Natural killer cell (primary cell): ENCODE measurements around the gene POC1A. TPM values are rescaled to one million over a fixed set of nuclear protein-coding genes. Genes with fewer than 3 reads are reported as not detected.
"Not testable (repeated sequence)": the region's sequence is repeated elsewhere in the genome, so short reads cannot be mapped to it uniquely, and the experiment has no call there.

Source experiments
- ATAC-seq, 3 donors: fragments of 150-1000 bp in 2 of 3; fragments of 200-7000 bp in 1 of 3; cut with Tn5 transposase; 1 replicate in 1 of 3; 2 replicates in 2 of 3; pipeline ENCODE4 v1.10.0; 2021; ENCODE audit warnings: mild to moderate bottlenecking in 2 of 3, moderate library complexity in 2 of 3
- DNase-seq, 2 donors: peaks; one replicate each; pipeline versions ENCODE4 v3.0.0 to v3.0.0-alpha.2; 2013 to 2021; ENCODE audit warnings: mixed read lengths in 1 of 2
- H3K27ac ChIP-seq: one replicate; pipeline ENCODE4 v1.5.1; 2013; ENCODE audit warnings: mild to moderate bottlenecking, low read length
- H3K27me3 ChIP-seq: one replicate; pipeline ENCODE4 v1.6.1; 2013; ENCODE audit warnings: low read length; ENCODE audit not compliant: control insufficient read depth, insufficient read depth
- H3K36me3 ChIP-seq: one replicate; pipeline ENCODE4 v1.6.1; 2013; ENCODE audit warnings: low read length; ENCODE audit not compliant: control insufficient read depth, insufficient read depth
- H3K4me1 ChIP-seq: one replicate; pipeline ENCODE4 v1.6.1; 2013; ENCODE audit warnings: low read length; ENCODE audit not compliant: control insufficient read depth, insufficient read depth
- H3K4me3 ChIP-seq: one replicate; pipeline ENCODE4 v1.5.1; 2013; ENCODE audit warnings: low read length
- H3K9me3 ChIP-seq: one replicate; pipeline ENCODE4 v1.6.1; 2013; ENCODE audit warnings: low read length; ENCODE audit not compliant: control insufficient read depth, insufficient read depth
- H3K27ac Mint-ChIP-seq, 2 donors: one replicate each; pipeline ENCODE4 v1.8.0; 2022; ENCODE audit warnings: mild to moderate bottlenecking in 2 of 2, mixed read lengths in 2 of 2, moderate library complexity in 1 of 2
- H3K27me3 Mint-ChIP-seq, 2 donors: one replicate each; pipeline ENCODE4 v1.8.0; 2022; ENCODE audit warnings: low read depth in 2 of 2, mixed read lengths in 2 of 2
- H3K36me3 Mint-ChIP-seq: one replicate; pipeline ENCODE4 v1.8.0; 2022; ENCODE audit warnings: mixed read lengths
- H3K4me1 Mint-ChIP-seq, 2 donors: one replicate each; pipeline ENCODE4 v1.8.0; 2022; ENCODE audit warnings: mixed read lengths in 2 of 2
- H3K4me3 Mint-ChIP-seq: one replicate; pipeline ENCODE4 v1.8.0; 2022; ENCODE audit warnings: mild to moderate bottlenecking, moderate library complexity, mixed read lengths
- H3K9me3 Mint-ChIP-seq, 2 donors: one replicate each; pipeline ENCODE4 v1.8.0; 2022; ENCODE audit warnings: mixed read lengths in 2 of 2
- WGBS: methylation state at CpG from one replicate; pipeline ENCODE4 v1.1.7; 2013; ENCODE audit warnings: missing lambda C conversion rate; ENCODE audit not compliant: insufficient coverage; 5-methylcytosine and 5-hydroxymethylcytosine counted together
- intact Hi-C: fragments of 100-400 bp; cut with micrococcal nuclease; formaldehyde crosslinking; loops from one replicate; pipeline ENCODE4 v1.14.2; 2022
- total RNA-seq, 4 donors: library from RNA; stranded (reverse); fragments of 120-200 nt in 1 of 4; gene quantifications; one replicate each; pipeline versions ENCODE4 v1.2.3 to v1.2.4, GENCODE V29; 2013 to 2022
- TF ChIP-seq, protein P1 (sequence below): fragments of 200-600 bp; IDR thresholded peaks from one replicate; pipeline ENCODE4 v1.8.0; 2022; ENCODE audit warnings: antibody characterized with exemption

POC1A gene
- total RNA-seq, 3 donors from 2014 or later (not counting 1 experiment from before 2014, with no cell fraction given) = 1.3 to 2.6 (median 2.4) TPM

DNA sequence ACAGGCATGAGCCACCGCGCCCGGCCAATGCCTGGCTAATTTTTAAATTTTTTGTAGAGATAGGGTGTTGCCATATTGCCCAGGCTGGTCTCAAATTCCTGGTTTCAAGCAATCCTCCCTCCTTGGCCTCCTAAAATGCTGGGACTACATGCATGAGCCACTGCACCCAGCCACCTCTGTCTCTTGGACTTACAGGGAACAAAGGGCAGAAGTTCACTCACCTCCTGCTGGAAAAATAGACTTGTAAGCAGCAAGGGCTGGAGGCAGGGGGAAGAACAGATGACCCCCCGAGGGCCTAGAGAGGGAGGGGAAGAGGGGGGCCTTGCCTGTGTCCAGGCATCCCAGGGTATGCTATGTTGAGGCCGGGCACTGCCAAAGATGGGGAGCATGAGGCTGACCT is 120.0 kb downstream of the POC1A start:
- no peak overlapping the region for H3K27ac ChIP-seq
- H3K27me3 ChIP-seq = no peaks in the 10 kb centered on the region
- ATAC-seq = no peak
- WGBS = 90% methylated on average over 5 of the region's 5 CpGs
- Mint-ChIP-seq H3K27me3 (no peaks in the 10 kb centered on the region), H3K4me1 (no peaks in the 10 kb centered on the region), H3K27ac (no peak overlapping the region), H3K36me3 (no peaks in the 10 kb centered on the region), H3K9me3 (no peaks in the 10 kb centered on the region), H3K4me3 (no peak overlapping the region)
- no peak for DNase-seq
- TF ChIP-seq, protein P1, sequence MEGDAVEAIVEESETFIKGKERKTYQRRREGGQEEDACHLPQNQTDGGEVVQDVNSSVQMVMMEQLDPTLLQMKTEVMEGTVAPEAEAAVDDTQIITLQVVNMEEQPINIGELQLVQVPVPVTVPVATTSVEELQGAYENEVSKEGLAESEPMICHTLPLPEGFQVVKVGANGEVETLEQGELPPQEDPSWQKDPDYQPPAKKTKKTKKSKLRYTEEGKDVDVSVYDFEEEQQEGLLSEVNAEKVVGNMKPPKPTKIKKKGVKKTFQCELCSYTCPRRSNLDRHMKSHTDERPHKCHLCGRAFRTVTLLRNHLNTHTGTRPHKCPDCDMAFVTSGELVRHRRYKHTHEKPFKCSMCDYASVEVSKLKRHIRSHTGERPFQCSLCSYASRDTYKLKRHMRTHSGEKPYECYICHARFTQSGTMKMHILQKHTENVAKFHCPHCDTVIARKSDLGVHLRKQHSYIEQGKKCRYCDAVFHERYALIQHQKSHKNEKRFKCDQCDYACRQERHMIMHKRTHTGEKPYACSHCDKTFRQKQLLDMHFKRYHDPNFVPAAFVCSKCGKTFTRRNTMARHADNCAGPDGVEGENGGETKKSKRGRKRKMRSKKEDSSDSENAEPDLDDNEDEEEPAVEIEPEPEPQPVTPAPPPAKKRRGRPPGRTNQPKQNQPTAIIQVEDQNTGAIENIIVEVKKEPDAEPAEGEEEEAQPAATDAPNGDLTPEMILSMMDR = no peak
- H3K9me3 ChIP-seq = no peaks in the 10 kb centered on the region
- no peak overlapping the region for H3K4me3 ChIP-seq
- no peaks in the 10 kb centered on the region for H3K4me1 ChIP-seq
- intact Hi-C loops = no loop called here
- no peaks in the 10 kb centered on the region for H3K36me3 ChIP-seq

GRCh38 chr3:52033748-52034147 is 120.5 kb downstream of the POC1A start:
- WGBS = 93% methylated on average over 6 of the region's 6 CpGs
- H3K36me3 ChIP-seq, H3K27me3 Mint-ChIP-seq, H3K27ac Mint-ChIP-seq, H3K36me3 Mint-ChIP-seq, H3K27me3 ChIP-seq, H3K27ac ChIP-seq, H3K4me1 ChIP-seq, H3K9me3 Mint-ChIP-seq, ATAC-seq, H3K4me1 Mint-ChIP-seq, H3K4me3 ChIP-seq, H3K4me3 Mint-ChIP-seq, H3K9me3 ChIP-seq, intact Hi-C loops, DNase-seq: not testable (repeated sequence)

DNA sequence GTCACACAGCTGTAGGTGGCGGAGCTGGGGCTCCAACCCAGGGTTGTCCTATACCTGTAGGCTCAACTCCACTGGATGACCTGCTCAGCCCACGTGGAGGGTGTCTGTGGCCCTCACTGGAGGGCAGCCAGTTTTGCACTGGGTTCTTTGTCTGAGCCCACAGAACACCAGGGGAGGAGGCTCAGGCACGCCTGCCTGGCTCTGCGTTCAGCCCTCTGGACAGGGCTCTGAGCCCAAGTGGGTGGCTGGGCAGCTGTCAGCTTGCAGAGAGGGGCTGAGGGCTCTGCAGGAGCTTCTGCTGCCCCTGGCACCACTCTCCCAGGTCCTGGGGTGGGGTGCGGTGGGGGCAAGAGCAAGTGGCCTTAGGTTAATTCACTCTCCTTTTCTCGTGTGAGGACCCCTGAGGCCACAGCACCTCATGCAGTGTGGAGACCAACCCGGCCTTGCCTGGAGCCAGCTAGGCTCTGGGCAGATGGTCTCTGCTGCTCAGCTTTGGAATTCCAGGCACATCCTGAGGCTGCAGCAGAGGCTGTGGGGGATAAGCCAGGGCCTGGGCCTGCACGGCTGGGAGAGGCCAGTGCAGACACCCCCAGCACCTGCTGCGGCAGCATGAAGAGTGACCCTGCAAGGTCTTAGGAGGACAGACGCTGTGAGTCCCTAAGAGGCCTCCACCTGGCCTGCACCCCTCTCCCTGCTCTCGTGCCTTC is 121.4 kb downstream of the POC1A start:
- H3K9me3 Mint-ChIP-seq = no peaks in the 10 kb centered on the region
- no peak for ATAC-seq
- Histone ChIP-seq H3K36me3 (no peaks in the 10 kb centered on the region), H3K27ac (no peak overlapping the region), H3K9me3 (no peaks in the 10 kb centered on the region), H3K4me3 (no peak overlapping the region), H3K27me3 (no peaks in the 10 kb centered on the region), H3K4me1 (no peaks in the 10 kb centered on the region)
- intact Hi-C loops = no loop called here
- 91% methylated on average over 11 of the region's 11 CpGs for WGBS
- H3K4me1 Mint-ChIP-seq = no peaks in the 10 kb centered on the region
- H3K27me3 Mint-ChIP-seq = no peaks in the 10 kb centered on the region
- no peak overlapping the region for H3K4me3 Mint-ChIP-seq
- H3K27ac Mint-ChIP-seq = no peak overlapping the region
- H3K36me3 Mint-ChIP-seq = no peaks in the 10 kb centered on the region
- no peak for DNase-seq
- TF ChIP-seq, protein P1 = no peak

DNA sequence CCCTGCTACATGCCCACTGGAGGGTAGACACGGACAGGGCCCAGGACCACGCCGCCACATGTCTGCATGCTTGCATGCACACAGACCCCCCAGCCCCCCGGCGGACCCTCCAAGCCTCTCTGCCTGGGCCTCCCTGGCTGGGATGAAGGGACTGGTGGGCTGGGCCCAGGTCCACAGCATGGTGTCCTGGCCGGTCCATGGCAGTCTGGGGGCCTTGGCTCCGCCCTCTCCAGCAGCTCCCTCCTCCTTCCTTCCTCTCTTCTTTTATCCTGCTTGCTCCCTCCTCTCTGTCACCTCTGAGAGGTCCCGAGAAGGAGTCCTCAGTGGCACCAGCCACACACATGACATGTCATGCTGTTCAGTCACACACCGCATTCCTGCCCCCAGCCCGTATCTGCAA is 122.3 kb downstream of the POC1A start:
- ATAC-seq (no peak), DNase-seq (no peak)
- Histone ChIP-seq H3K36me3 (no peaks in the 10 kb centered on the region), H3K27ac (no peak overlapping the region), H3K4me1 (no peaks in the 10 kb centered on the region), H3K9me3 (no peaks in the 10 kb centered on the region), H3K4me3 (no peak overlapping the region), H3K27me3 (no peaks in the 10 kb centered on the region)
- H3K27ac Mint-ChIP-seq = no peak overlapping the region
- TF ChIP-seq, protein P1 = no peak
- no peaks in the 10 kb centered on the region for H3K9me3 Mint-ChIP-seq
- intact Hi-C loops = no loop called here
- no peak overlapping the region for H3K4me3 Mint-ChIP-seq
- no peaks in the 10 kb centered on the region for H3K4me1 Mint-ChIP-seq
- WGBS = 91% methylated on average over 10 of the region's 10 CpGs
- no peaks in the 10 kb centered on the region for H3K27me3 Mint-ChIP-seq
- no peaks in the 10 kb centered on the region for H3K36me3 Mint-ChIP-seq
